Type B pancreatic cell (in vitro differentiated cells): ENCODE data around the gene CHMP1B. TPM values are rescaled to one million over a fixed set of nuclear protein-coding genes. Genes with fewer than 3 reads are reported as not detected.

Source experiments
- DNase-seq: peaks from one replicate; pipeline ENCODE4 v3.0.0; 2021; ENCODE audit warnings: mixed read lengths; ENCODE audit not compliant: unreplicated experiment; ENCODE audit errors: extremely low spot score
- H3K27ac Mint-ChIP-seq: 2 replicates; pipeline ENCODE4 v1.8.0; 2021; ENCODE audit warnings: mild to moderate bottlenecking, mixed read lengths
- H3K27me3 Mint-ChIP-seq: 2 replicates; pipeline ENCODE4 v1.8.0; 2021; ENCODE audit warnings: mixed read lengths
- H3K36me3 Mint-ChIP-seq: 2 replicates; pipeline ENCODE4 v1.8.0; 2021; ENCODE audit warnings: mixed read lengths
- H3K4me1 Mint-ChIP-seq: one replicate; pipeline ENCODE4 v1.8.0; 2021; ENCODE audit warnings: mixed read lengths; ENCODE audit not compliant: unreplicated experiment
- H3K4me3 Mint-ChIP-seq: 2 replicates; pipeline ENCODE4 v1.8.0; 2021; ENCODE audit warnings: mild to moderate bottlenecking, mixed read lengths
- H3K9me3 Mint-ChIP-seq: 2 replicates; pipeline ENCODE4 v1.8.0; 2021; ENCODE audit warnings: mixed read lengths
- CTCF ChIP-seq: fragments of 200-600 bp; sonication (generic); conservative IDR thresholded peaks from 2 replicates; pipeline ENCODE4 v1.5.0; 2021; ENCODE audit warnings: antibody characterized with exemption, mild to moderate bottlenecking
- total RNA-seq: library from RNA; stranded (reverse); gene quantifications from 2 replicates; pipeline ENCODE4 v1.2.1, GENCODE V29; 2021; ENCODE audit warnings: low replicate concordance

The CHMP1B gene
- total RNA-seq, 1 donor from 2014 or later, result 41.4 TPM

DNA sequence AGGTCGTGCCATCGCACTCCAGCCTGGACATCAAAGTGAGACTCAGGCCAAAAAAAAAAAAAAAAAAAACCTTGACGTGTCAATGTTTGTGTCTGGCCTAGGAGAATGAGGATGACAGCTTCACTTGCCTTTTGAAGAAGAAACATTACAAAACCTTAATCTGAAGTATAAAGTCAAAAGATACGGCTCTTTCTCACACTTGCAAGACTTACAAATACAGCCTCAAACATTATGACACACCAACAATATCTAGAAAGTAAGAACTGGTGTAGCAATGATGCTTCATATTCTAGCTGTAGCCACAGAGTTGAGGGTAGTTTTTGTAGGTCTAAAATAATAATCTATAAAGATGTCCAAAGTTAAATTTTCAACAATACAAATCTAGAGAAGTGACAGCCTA lies 31.4 kb downstream of the CHMP1B start:
- peaks cover 17% of the 10 kb centered on the region for H3K36me3 Mint-ChIP-seq
- H3K27me3 Mint-ChIP-seq, result no peaks in the 10 kb centered on the region
- DNase-seq, result no peak
- H3K9me3 Mint-ChIP-seq, result no peaks in the 10 kb centered on the region
- H3K27ac Mint-ChIP-seq, result no peak overlapping the region
- H3K4me3 Mint-ChIP-seq, result no peak overlapping the region
- no peak for TF ChIP-seq CTCF
- peaks cover 15% of the 10 kb centered on the region for H3K4me1 Mint-ChIP-seq

DNA sequence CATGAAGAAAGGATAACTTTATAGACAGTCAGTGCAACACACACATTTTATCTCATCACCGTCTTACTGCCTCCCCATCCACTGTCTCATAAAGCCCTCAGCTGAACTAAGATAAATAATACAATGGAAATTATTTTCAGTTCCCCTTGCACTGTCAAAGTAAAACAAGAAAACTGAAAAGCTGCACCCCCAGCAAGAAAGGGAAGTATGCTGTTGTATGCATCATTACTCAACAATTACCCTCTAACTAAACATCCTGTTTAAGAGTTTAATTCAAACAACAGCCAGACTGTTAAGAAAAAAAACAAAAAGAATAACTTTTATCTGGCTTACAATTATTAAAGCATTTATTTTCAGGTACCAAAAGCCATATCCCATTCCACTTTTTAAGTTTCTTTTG lies 31.9 kb downstream of the CHMP1B start:
- Mint-ChIP-seq H3K9me3 (no peaks in the 10 kb centered on the region), H3K27ac (no peak overlapping the region), H3K4me1 (peaks cover 17% of the 10 kb centered on the region), H3K27me3 (no peaks in the 10 kb centered on the region), H3K36me3 (peaks cover 21% of the 10 kb centered on the region), H3K4me3 (no peak overlapping the region)
- DNase-seq, result no peak
- TF ChIP-seq CTCF, result no peak

DNA sequence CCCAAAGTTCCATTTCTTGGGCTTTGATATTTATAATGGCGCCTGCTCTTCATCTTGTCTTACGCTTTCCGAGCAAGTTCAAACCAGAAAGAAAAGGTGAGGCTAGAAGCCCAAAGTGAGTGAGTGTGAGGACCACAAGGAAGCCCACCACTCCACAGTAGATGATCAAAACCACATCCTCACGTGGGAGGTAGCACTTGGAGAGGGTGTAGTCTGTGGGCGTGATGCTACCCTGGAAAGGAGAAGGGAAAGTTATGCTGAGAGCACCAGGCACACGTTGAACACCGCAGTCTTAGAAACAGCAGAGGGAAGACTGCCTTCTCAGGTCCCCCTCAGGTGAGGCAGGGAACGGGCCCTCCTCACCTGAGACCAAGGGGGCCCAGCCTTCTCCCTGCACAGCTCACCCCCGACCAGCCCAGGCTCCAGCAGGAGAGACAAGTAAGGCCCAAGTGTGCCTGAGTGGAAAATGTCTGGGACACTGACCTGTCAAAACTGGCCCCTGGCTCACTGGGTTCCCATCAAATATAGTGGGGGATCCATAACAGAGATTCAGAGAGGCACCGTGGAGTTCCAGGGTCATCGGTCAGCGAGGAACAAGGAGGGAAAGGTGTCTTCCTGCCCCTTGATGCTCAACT lies 33.3 kb downstream of the CHMP1B start:
- H3K27me3 Mint-ChIP-seq, result no peaks in the 10 kb centered on the region
- peaks cover 17% of the 10 kb centered on the region for H3K4me1 Mint-ChIP-seq
- H3K4me3 Mint-ChIP-seq, result no peak overlapping the region
- no peaks in the 10 kb centered on the region for H3K9me3 Mint-ChIP-seq
- H3K27ac Mint-ChIP-seq, result no peak overlapping the region
- DNase-seq, result no peak
- H3K36me3 Mint-ChIP-seq, result peaks cover 24% of the 10 kb centered on the region
- no peak for TF ChIP-seq CTCF

- no peak overlapping the region for H3K4me3 Mint-ChIP-seq
- DNase-seq, result no peak
- H3K27ac Mint-ChIP-seq, result no peak overlapping the region
- peaks cover 24% of the 10 kb centered on the region for H3K36me3 Mint-ChIP-seq
- no peaks in the 10 kb centered on the region for H3K27me3 Mint-ChIP-seq
- no peak for TF ChIP-seq CTCF
- peaks cover 17% of the 10 kb centered on the region for H3K4me1 Mint-ChIP-seq
- H3K9me3 Mint-ChIP-seq, result no peaks in the 10 kb centered on the region
Measured at GRCh38 chr18:11885278-11885947, 34.2 kb downstream of the CHMP1B start.

GRCh38 chr18:11886577-11887110 lies 35.4 kb downstream of the CHMP1B start:
- Mint-ChIP-seq H3K27me3 (no peaks in the 10 kb centered on the region), H3K36me3 (peaks cover 21% of the 10 kb centered on the region), H3K4me1 (peaks cover 9% of the 10 kb centered on the region), H3K27ac (no peak overlapping the region), H3K9me3 (no peaks in the 10 kb centered on the region), H3K4me3 (no peak overlapping the region)
- DNase-seq, result no peak
- no peak for TF ChIP-seq CTCF
